A549 (cell line): Measurements from ENCODE around the gene SLC26A5. TPM values are rescaled to one million over a fixed set of nuclear protein-coding genes. Genes with fewer than 3 reads are reported as not detected.
A peak's percentile ranks its signal among the peaks of the same experiment; 100 is the strongest.

Experiments used
- ATAC-seq, 2 experiments: fragments of 200-7000 bp in 1 of 2; fragments of >200 bp in 1 of 2; cut with Nextera tagmentation in 1 of 2; cut with Tn5 transposase in 1 of 2; 3 replicates each; pipeline versions ENCODE4 v1.8.0 to v1.9.1; 2018 to 2020; ENCODE audit warnings: mild to moderate bottlenecking in 1 of 2, moderate library complexity in 1 of 2
- CTCF ChIA-PET: fragments of 300-600 bp; sonication (Branson Sonifier 250); formaldehyde crosslinking; extraction: SDS; loops from one replicate; lab custom pipeline; 2021; ENCODE audit warnings: antibody characterized with exemption, inconsistent platforms; lab: Yijun Ruan, JAX
- POLR2A ChIA-PET: fragments of 350-600 bp; formaldehyde crosslinking; extraction: SDS; loops from one replicate; lab custom pipeline; 2021; ENCODE audit warnings: antibody characterized with exemption, inconsistent platforms; lab: Yijun Ruan, JAX
- DNase-seq, 2 experiments: peaks; one replicate each; pipeline versions ENCODE4 v3.0.0 to v3.0.0-alpha.2; 2011 to 2016; ENCODE audit warnings: low read depth in 1 of 2, low spot score in 1 of 2
- FAIRE-seq: peaks from 2 replicates; lab custom pipeline; 2011; peaks lifted over from hg19 to GRCh38; lab: Jason Lieb, UNC
- H3K27ac ChIP-seq, 2 experiments: fragments of >200 bp; sonication (Bioruptor Twin); formaldehyde crosslinking; 3 replicates each; pipeline ENCODE4 v1.5.1; 2016 to 2017
- H3K4me1 ChIP-seq: fragments of >200 bp; sonication (Bioruptor Twin); formaldehyde crosslinking; 3 replicates; pipeline ENCODE4 v1.6.1; 2016
- H3K4me2 ChIP-seq: fragments of >200 bp; sonication (Bioruptor Twin); formaldehyde crosslinking; 3 replicates; pipeline ENCODE4 v1.6.1; 2016
- H3K4me3 ChIP-seq: fragments of >200 bp; sonication (Bioruptor Twin); formaldehyde crosslinking; 3 replicates; pipeline ENCODE4 v1.5.1; 2016
- H3K9me3 ChIP-seq: fragments of >200 bp; sonication (Bioruptor Twin); formaldehyde crosslinking; 3 replicates; pipeline ENCODE4 v1.6.1; 2016
- BCL3 ChIP-seq: fragments of >200 bp; sonication (Bioruptor Twin); formaldehyde crosslinking; IDR thresholded peaks from 3 replicates; pipeline ENCODE4 v1.6.1; 2016
- BHLHE40 ChIP-seq: IDR thresholded peaks from 2 replicates; pipeline ENCODE4 v1.6.1; 2012; ENCODE audit warnings: low read depth, low read length, inconsistent platforms
- CEBPB ChIP-seq, 2 experiments: fragments of >200 bp in 1 of 2; sonication (Bioruptor Twin) in 1 of 2; formaldehyde crosslinking in 1 of 2; IDR thresholded peaks; 2 replicates each; pipeline ENCODE4 v1.6.1; 2012 to 2016
- CHD4 ChIP-seq: fragments of 200-600 bp; sonication (generic); IDR thresholded peaks from 2 replicates; pipeline ENCODE4 v1.6.1; 2016; ENCODE audit warnings: antibody characterized with exemption, mild to moderate bottlenecking, borderline replicate concordance
- CTCF ChIP-seq: fragments of >200 bp; sonication (Bioruptor Twin); formaldehyde crosslinking; IDR thresholded peaks from 3 replicates; pipeline ENCODE4 v1.5.1; 2016
- FOSB ChIP-seq: fragments of 250-450 bp; sonication (Bioruptor Pico); IDR thresholded peaks from 2 replicates; pipeline ENCODE4 v1.5.0; 2020; ENCODE audit warnings: mild to moderate bottlenecking, moderate library complexity
- FOXS1 ChIP-seq: fragments of 250-450 bp; sonication (Bioruptor Pico); IDR thresholded peaks from 2 replicates; pipeline ENCODE4 v1.5.0; 2020; ENCODE audit warnings: mild to moderate bottlenecking, moderate library complexity
- HDAC2 ChIP-seq: fragments of 200-600 bp; sonication (generic); IDR thresholded peaks from 2 replicates; pipeline ENCODE4 v1.6.1; 2016
- HES2 ChIP-seq: fragments of >200 bp; sonication (Bioruptor Twin); formaldehyde crosslinking; IDR thresholded peaks from 2 replicates; pipeline ENCODE4 v1.6.1; 2016
- HEYL ChIP-seq: fragments of 250-450 bp; sonication (Bioruptor Pico); IDR thresholded peaks from 2 replicates; pipeline ENCODE4 v1.8.0; 2021; ENCODE audit warnings: mild to moderate bottlenecking, moderate library complexity
- HOXA7 ChIP-seq: fragments of 250-450 bp; sonication (Bioruptor Pico); IDR thresholded peaks from 2 replicates; pipeline ENCODE4 v1.5.0; 2020; ENCODE audit warnings: mild to moderate bottlenecking, moderate library complexity
- HOXB13 ChIP-seq: fragments of 250-450 bp; sonication (Bioruptor Pico); IDR thresholded peaks from 2 replicates; pipeline ENCODE4 v1.5.0; 2020; ENCODE audit warnings: low read depth, mild to moderate bottlenecking, moderate library complexity
- HOXB5 ChIP-seq: fragments of 250-450 bp; sonication (Bioruptor Pico); IDR thresholded peaks from 2 replicates; pipeline ENCODE4 v1.5.0; 2020; ENCODE audit warnings: mild to moderate bottlenecking, moderate library complexity
- JUNB ChIP-seq: fragments of >200 bp; sonication (Bioruptor Twin); formaldehyde crosslinking; IDR thresholded peaks from 2 replicates; pipeline ENCODE4 v1.6.1; 2016
- KDM1A ChIP-seq: fragments of 200-600 bp; sonication (generic); IDR thresholded peaks from 2 replicates; pipeline ENCODE4 v1.6.1; 2016; ENCODE audit warnings: low read depth, mild to moderate bottlenecking
- MAFK ChIP-seq: fragments of 450-650 bp; IDR thresholded peaks from 2 replicates; pipeline ENCODE4 v1.6.1; 2014; ENCODE audit not compliant: partially characterized antibody
- MAZ ChIP-seq: fragments of 150-350 bp; IDR thresholded peaks from 2 replicates; pipeline ENCODE4 v1.6.1; 2014; ENCODE audit warnings: antibody characterized with exemption, low read depth, low read length, borderline replicate concordance
- NPAS2 ChIP-seq: fragments of 250-450 bp; sonication (Bioruptor Pico); IDR thresholded peaks from 2 replicates; pipeline ENCODE4 v1.8.0; 2022; ENCODE audit warnings: mild to moderate bottlenecking, moderate library complexity, borderline replicate concordance
- NR3C1 ChIP-seq: fragments of >200 bp; sonication (Bioruptor Twin); formaldehyde crosslinking; IDR thresholded peaks from 3 replicates; pipeline ENCODE4 v1.6.1; 2017
- PHF8 ChIP-seq: fragments of 200-600 bp; sonication (generic); IDR thresholded peaks from 2 replicates; pipeline ENCODE4 v1.6.1; 2016; ENCODE audit warnings: low read depth, mild to moderate bottlenecking, antibody characterized with exemption, moderate library complexity, borderline replicate concordance
- POLR2AphosphoS2 ChIP-seq: conservative IDR thresholded peaks from 2 replicates; pipeline ENCODE4 v1.6.1; 2012; ENCODE audit warnings: low read length, improper control_type of control experiment, inconsistent platforms
- RFX5 ChIP-seq: fragments of 450-650 bp; IDR thresholded peaks from 2 replicates; pipeline ENCODE4 v1.7.1; 2014; ENCODE audit warnings: antibody characterized with exemption, mild to moderate bottlenecking, moderate library complexity
- SMC3 ChIP-seq: fragments of >200 bp; sonication (Bioruptor Twin); formaldehyde crosslinking; IDR thresholded peaks from 3 replicates; pipeline ENCODE4 v1.6.1; 2018; ENCODE audit warnings: inconsistent platforms
- TP53 ChIP-seq: fragments of 250-450 bp; sonication (Bioruptor Pico); IDR thresholded peaks from 2 replicates; pipeline ENCODE4 v1.5.0; 2021; ENCODE audit warnings: mild to moderate bottlenecking, moderate library complexity
- ZFP36 ChIP-seq: fragments of 450-650 bp; IDR thresholded peaks from 2 replicates; pipeline ENCODE4 v1.6.1; 2014; ENCODE audit warnings: borderline replicate concordance; ENCODE audit not compliant: partially characterized antibody
- ZSCAN20 ChIP-seq: fragments of 250-450 bp; sonication (Bioruptor Pico); IDR thresholded peaks from 2 replicates; pipeline ENCODE4 v1.8.0; 2022; ENCODE audit warnings: mild to moderate bottlenecking, moderate library complexity
- WGBS: methylation state at CpG from one replicate; pipeline ENCODE4 v1.1.6; 2017; ENCODE audit errors: missing lambda C conversion rate; 5-methylcytosine and 5-hydroxymethylcytosine counted together
- polyA plus RNA-seq, 4 experiments: library from polyadenylated mRNA; depleted of rRNA in 3 of 4; stranded (reverse); fragments of >200 nt; fragmentation: RNase III in 1 of 4; extraction: RNeasy Plus Mini Kit Qiagen cat#74134 plus additional on column Dnase treatment in 1 of 4; gene quantifications; 2 replicates in 3 of 4; 3 replicates in 1 of 4; pipeline ENCODE4 v1.2.3, GENCODE V29; 2011 to 2017
- TF ChIP-seq, protein P1 (sequence below): fragments of 250-450 bp; sonication (Bioruptor Pico); IDR thresholded peaks from 2 replicates; pipeline ENCODE4 v1.5.0; 2020; ENCODE audit warnings: low read depth, mild to moderate bottlenecking, moderate library complexity

Gene SLC26A5
- polyA plus RNA-seq, 2 of the 4 experiments (the other 2 are of a cell fraction) = not detected

- FAIRE-seq = no peak
- CTCF ChIA-PET = no interaction called here
- DNase-seq = no peak
- Histone ChIP-seq H3K27ac (no peak overlapping the region), H3K9me3 (no peaks in the 10 kb centered on the region), H3K4me2 (no peak overlapping the region), H3K4me1 (peaks cover 12% of the 10 kb centered on the region; the same call in 2 of the 3 replicates), H3K4me3 (no peak overlapping the region)
- WGBS = 93% methylated on average over 2 of the region's 2 CpGs
- no peak for ATAC-seq
- POLR2A ChIA-PET = no interaction called here
- TF ChIP-seq SMC3 (no peak), MAFK (peak; percentile 33)
These were observed 104.5 kb downstream of the SLC26A5 start for GRCh38 chr7:103341466-103341865.

GRCh38 chr7:103338864-103339263 is 107.1 kb downstream of the SLC26A5 start:
- H3K4me3 ChIP-seq = no peak overlapping the region
- H3K27ac ChIP-seq = no peak overlapping the region
- peaks cover 12% of the 10 kb centered on the region; the same call in 2 of the 3 replicates for H3K4me1 ChIP-seq
- DNase-seq (no peak), FAIRE-seq (no peak), ATAC-seq (no peak)
- 97% methylated on average over 2 of the region's 2 CpGs for WGBS
- CTCF ChIA-PET = interaction anchor here (1.6 kb wide), 1 partner anchor 9 kb away, joined by 4 read pairs; no protein-coding TSS in a partner anchor
- POLR2A ChIA-PET = interaction anchor here (1.9 kb wide), 1 partner anchor 9 kb away, joined by 5 read pairs; the partner anchor contains the start of gene PSMC2
- H3K4me2 ChIP-seq = no peak overlapping the region
- H3K9me3 ChIP-seq = no peaks in the 10 kb centered on the region
- TF ChIP-seq HOXB5 (CRISPR knock-in tag) = no peak
- TF ChIP-seq CHD4 = no peak
- TF ChIP-seq SMC3 = no peak
- no peak for TF ChIP-seq FOXS1
- no peak for TF ChIP-seq PHF8

- CTCF ChIA-PET = no interaction called here
- no peak overlapping the region for H3K27ac ChIP-seq
- H3K4me1 ChIP-seq = no peaks in the 10 kb centered on the region
- H3K4me3 ChIP-seq = no peak overlapping the region
- ATAC-seq (no peak), FAIRE-seq (no peak), DNase-seq (no peak)
- H3K9me3 ChIP-seq = no peaks in the 10 kb centered on the region
- H3K4me2 ChIP-seq = no peak overlapping the region
- TF ChIP-seq NR3C1 = no peak
- TF ChIP-seq POLR2AphosphoS2 = no peak
- TF ChIP-seq NPAS2 (CRISPR knock-in tag) = no peak
- TF ChIP-seq PHF8 = no peak
- no peak for TF ChIP-seq FOSB (CRISPR knock-in tag)
- POLR2A ChIA-PET = no interaction called here
- WGBS = 92% methylated on average over 2 of the region's 2 CpGs
These were observed 109.2 kb downstream of the SLC26A5 start for GRCh38 chr7:103336761-103337160.

DNA sequence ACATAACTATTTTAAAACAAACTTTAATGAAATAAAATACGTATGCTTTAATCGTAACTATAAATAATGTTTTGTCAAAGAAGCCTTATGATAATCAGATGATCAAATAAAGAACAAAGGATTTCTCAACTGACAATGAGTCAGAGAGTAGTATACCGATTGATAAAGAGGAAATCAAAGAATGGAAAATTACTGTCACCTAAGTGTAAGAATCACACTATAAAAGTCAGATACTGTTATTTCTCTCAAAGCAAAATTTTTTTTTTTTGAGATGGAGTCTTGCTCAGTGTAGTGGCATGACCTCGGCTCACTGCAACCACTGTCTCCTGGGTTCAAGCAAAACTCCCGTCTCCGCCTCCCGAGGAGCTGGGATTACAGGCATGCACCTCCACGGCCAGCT is 120.3 kb downstream of the SLC26A5 start:
- Histone ChIP-seq H3K4me2 (no peak overlapping the region), H3K27ac (no peak overlapping the region), H3K9me3 (no peaks in the 10 kb centered on the region), H3K4me3 (no peak overlapping the region), H3K4me1 (no peaks in the 10 kb centered on the region)
- FAIRE-seq = no peak
- no peak for DNase-seq
- WGBS = 91% methylated on average over 8 of the region's 8 CpGs
- ChIA-PET POLR2A (no interaction called here), CTCF (interaction anchor here (0.6 kb wide), 1 partner anchor 94 kb away, joined by 3 read pairs; no protein-coding TSS in a partner anchor)
- ATAC-seq = no peak
- no peak for TF ChIP-seq HOXB13 (CRISPR knock-in tag)
- TF ChIP-seq HOXA7 (CRISPR knock-in tag) = no peak
- no peak for TF ChIP-seq HEYL (CRISPR knock-in tag)
- no peak for TF ChIP-seq MAZ
- no peak for TF ChIP-seq ZFP36
- TF ChIP-seq CTCF = no peak
- TF ChIP-seq NPAS2 (CRISPR knock-in tag) = no peak
- no peak for TF ChIP-seq CEBPB (IDR thresholded peaks at IDR 0.05)
- no peak for TF ChIP-seq ZSCAN20 (CRISPR knock-in tag)
- TF ChIP-seq JUNB = no peak
- no peak for TF ChIP-seq TP53 (CRISPR knock-in tag)
- no peak for TF ChIP-seq RFX5
- no peak for TF ChIP-seq KDM1A
- TF ChIP-seq, protein P1, sequence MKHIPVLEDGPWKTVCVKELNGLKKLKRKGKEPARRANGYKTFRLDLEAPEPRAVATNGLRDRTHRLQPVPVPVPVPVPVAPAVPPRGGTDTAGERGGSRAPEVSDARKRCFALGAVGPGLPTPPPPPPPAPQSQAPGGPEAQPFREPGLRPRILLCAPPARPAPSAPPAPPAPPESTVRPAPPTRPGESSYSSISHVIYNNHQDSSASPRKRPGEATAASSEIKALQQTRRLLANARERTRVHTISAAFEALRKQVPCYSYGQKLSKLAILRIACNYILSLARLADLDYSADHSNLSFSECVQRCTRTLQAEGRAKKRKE = no peak
- no peak for TF ChIP-seq HES2
- no peak for TF ChIP-seq BHLHE40
- TF ChIP-seq FOXS1 = no peak
- no peak for TF ChIP-seq HDAC2
- no peak for TF ChIP-seq BCL3
- TF ChIP-seq MAFK = no peak
